GM19468 (cell line): ENCODE measurements around the gene SMIM41.

Experiments
- ATAC-seq: cut with Tn5 transposase; IDR thresholded peaks from one replicate; pipeline ENCODE4 v1.9.1; 2021; ENCODE audit warnings: mild to moderate bottlenecking, moderate library complexity, moderate number of reproducible peaks; ENCODE audit not compliant: unreplicated experiment; ENCODE audit errors: extremely low read depth

SMIM41 gene

DNA sequence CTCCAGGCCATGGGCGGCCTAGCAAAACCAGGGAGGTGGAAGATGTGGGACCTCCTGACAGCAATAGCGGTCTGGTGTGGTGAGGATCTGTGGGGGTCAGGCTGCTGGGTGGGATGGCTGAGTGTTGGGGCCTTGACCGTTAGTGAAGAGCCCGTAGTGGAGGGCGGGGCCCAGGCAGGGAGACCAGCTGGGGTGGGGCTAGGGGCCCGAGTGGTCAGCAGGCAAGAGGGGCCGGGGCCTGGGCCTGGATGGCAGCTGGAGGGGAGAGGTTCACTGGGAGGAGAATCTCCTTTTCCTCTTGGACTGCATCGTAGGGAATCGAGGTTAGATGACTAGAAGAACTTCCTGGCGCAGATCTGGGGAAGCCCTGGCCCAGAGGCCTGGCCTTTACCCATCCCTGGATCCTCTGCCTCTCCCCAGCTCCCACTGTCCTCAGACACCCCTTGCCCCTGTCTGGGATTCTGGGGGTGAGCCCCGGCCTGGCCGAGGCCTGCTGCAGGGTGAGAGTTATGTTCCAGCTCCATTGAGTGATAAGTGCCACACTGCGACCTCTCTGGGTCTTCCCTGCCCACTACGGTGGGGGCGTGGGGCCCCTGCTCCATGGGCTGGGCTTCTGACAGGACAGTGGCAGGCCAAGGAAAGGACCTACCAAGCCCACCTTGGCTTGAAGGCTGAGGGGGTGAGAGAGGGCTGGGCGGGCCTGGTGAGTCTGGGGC is 65.2 kb downstream of the SMIM41 start:
- no peak for ATAC-seq

DNA sequence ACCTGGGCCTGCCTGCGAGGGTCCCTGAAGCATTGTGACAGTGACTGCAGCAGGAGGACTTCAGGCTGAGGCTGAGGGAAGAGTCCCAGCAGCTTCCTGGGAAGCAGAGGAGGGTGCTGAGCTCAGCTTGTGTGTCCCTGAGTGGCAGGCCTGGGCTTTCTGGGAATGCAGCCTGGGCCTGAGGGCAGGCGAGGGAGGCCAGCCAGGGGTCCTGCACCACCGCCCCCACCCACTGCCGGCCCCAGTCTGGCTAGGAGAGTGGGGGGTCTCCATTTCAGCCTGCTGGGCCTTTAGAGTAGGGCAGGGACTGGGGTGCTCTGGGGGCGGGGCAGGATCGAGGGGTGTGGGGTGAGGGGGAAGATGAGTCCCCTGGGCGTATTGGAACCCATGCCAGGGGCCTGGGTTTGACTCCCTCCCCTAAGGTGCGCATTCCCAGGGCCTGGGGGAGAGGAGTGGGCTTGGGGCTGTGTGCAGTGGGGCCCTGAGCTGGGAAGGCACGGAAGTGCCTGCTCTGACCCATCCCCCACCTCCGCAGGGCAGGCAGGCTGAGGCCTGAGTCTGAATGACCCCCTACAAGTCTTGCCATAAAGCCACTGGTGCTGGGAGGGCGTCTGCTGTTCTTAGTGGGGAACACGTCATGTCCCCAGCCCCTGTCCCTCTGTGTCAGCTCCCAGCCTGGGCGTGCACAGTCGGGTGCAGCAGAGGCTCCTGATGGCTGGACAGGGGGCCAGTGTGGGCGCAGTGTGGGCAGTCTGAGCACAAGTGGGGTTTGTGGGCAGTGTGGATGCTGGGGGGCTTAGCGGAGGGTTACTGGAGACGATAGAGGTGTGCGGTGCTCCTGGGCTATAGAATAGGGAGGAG is 66.0 kb downstream of the SMIM41 start:
- no peak for ATAC-seq

DNA sequence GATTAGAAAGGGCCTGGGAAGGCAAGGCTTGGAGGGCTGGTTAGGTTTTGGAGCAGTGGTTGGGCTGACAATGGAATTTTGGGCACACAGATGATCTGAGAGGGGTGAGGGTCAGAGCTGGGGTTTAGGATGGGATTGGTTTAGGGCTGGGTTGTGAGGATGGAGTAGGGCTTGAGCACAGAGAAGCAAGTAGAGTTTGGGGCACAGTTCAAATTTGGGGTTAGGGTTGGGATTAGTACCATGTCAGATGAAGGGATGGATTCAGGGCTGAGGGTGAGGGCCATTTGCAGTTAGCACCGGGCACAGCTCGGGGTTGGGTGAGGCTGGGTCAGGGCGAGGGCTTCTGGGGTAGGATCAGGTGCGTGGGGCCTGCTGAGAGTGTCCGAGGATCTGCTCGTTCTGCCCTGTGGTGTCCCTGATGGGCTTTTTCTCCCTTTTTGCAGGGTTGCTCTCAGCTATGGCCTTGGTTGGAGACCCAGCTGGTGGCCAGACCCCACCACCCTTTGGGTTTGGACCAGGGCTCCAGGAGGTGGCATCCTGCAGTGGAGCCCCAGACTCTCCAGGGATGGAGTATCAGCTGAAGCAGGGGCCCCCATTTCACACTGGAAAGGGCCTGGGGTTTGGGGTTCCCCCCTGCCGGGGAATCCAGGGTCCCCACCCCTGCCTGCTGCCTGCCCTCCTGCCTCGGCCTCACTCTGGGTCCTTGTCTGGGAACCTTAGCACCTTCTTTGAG is 66.8 kb downstream of the SMIM41 start:
- no peak for ATAC-seq

DNA sequence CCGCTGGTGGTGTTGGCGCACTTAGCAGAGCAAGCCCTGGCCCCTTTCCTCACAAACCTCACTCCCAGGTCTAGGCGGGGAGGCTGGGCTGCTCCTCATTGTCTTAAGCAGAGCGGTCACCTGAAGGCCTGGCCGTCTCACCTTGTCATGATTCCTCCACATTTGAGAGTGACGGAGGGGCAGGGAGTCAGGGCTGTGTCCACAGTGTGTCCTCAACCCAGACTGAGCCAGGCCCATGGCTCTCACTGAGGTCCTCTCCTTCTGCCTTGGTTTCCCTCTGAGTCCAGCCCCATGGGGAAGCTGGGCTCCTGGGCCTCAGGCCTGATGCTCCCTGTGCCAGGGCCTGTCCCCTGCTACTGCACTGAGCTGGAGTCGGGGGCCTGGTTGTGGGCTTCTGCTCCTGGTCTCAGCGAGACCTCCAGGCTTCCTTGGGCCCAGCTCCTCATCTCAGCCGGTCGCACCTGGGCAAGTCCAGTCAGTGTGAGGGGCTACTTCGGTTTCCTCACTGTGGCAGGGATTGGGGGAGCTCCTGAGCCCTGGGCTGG is 67.4 kb downstream of the SMIM41 start:
- no peak for ATAC-seq

DNA sequence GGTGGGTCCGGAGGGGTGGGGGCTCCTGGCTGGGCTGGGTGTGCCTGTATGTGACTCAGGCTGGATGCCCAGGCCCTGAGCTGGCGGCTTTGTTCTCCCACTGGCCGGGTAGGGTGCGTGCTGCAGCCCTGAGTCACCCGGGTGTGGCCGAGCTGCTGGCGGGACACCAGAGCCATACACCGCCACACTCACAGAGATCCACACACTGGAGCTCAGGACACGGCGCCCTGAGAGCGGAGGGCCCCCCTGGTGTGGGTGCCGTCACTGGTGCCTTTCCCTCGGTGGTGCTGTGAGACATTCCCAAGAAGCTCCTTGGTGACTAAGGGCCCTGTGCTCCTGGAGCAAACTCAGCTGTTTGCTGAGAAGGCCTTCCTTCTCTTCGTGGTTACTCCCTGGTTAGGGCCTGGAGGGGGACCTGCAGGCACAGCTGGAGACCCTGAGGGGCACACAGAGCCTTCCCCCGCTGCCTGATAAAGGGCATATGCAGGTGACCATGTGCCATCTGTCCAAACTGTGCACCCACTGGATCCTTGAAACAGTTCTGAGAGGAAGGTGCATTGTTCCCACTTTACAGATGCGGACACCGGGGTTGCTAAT is 68.0 kb downstream of the SMIM41 start:
- ATAC-seq = no peak

DNA sequence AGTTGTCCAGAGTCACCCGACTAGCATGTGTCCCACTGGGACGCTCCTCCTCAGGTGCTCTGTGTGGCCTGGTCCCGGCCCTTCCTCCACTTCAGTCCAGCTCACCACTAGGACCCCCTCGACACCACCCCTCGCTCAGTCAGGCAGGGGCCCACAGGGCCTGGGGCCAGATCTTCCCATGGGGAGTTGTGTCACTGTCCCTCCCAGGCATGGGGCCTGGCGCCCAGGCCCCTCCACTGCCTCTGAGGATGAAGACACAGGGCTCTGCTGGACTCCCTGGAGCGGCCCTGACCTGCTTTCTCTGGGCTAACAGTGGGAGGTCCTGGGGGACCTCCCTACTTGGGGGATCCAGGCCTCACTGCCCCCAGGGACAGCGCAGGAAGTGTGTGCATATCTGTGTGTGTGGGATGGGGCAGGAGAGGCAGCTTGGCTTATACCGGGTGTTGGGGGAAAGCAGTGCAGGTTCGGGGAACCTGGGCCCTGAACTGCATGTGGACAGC is 68.5 kb downstream of the SMIM41 start:
- no peak for ATAC-seq

DNA sequence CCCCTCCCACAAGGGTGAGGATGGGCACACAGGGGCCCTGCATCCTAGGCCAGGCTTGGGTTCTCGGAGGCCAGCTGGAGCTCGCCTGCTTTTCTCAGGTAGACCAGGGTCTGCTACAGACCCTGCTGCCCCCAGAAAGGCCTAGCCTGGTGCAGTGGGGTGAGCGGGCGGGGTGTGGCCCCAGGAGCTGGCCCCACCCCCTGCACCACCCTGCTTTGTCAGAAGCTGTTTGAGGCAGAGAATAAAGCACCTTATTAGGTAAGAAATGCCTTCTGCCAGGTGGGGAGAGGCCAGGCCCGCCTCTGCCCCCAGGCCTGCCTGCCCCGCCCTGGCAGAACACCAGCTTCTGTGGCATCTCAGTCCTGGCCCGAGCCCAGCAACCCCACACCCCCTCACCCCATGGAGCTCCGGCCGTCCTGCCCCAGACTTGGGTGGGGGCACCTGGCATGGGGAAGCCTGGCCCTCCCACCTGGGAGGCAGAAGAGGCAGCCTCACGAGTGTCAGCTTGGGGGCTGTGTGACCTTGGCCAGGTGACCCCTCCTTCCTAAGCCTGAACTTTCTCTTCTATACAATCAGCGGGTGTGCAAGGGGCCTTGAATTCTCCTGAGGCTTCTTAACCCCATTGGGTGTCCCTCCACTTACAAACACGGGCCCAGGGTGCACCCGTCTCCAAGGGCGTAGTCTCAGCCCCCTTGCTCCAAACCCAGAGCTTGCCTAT is 69.1 kb downstream of the SMIM41 start:
- no peak for ATAC-seq

DNA sequence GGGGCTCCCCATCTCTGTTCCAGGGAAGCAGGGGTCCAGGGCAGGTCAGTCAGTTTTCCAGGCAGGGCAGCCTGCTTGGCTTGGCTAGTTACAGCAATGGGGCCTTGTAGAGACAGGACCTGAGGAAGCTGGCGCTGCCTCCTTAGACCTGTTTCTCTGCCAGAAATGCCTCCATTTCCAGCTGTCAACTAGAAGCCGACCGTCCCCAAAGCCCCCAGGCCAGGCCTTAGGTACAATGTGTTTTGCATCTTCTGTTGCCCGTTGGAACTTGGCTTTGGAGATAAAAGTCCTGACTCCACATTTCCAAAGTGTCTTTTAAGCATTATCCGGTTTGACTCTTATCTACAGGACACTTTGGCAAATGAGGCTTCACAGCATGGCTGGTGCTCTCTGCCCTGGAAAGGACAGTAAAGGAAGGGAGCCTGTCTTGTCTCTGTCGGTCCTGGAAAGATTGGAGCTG is 69.7 kb downstream of the SMIM41 start:
- ATAC-seq = no peak

DNA sequence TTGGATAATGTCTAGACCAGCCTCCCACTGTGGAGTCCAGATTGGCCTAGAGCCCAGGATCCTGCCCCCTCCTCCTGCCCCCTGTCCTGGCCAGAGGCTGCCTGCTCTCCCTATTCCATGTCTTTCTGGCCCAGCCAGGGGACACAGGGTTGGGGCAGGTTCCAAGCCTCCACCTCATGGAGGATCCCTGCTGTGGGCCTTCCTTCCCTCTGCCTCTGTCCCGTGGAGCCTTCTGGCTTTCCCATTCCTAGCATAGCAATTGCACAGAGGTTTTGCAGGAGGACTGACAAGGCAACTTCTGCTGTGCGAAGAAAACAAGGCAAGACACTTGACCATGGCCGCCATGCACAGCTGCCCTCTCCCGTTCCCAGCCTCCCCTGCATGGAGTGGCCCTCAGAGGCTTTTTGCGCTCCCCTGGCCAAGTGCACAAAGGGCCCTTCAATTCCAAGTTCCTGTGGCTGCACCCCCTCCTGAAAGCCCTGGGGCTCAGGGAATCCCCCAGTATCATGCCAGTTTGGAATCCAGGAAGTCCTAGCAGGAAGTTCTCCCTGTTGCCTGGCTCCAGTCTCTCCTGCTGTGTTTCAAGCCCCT is 70.2 kb downstream of the SMIM41 start:
- ATAC-seq = no peak

DNA sequence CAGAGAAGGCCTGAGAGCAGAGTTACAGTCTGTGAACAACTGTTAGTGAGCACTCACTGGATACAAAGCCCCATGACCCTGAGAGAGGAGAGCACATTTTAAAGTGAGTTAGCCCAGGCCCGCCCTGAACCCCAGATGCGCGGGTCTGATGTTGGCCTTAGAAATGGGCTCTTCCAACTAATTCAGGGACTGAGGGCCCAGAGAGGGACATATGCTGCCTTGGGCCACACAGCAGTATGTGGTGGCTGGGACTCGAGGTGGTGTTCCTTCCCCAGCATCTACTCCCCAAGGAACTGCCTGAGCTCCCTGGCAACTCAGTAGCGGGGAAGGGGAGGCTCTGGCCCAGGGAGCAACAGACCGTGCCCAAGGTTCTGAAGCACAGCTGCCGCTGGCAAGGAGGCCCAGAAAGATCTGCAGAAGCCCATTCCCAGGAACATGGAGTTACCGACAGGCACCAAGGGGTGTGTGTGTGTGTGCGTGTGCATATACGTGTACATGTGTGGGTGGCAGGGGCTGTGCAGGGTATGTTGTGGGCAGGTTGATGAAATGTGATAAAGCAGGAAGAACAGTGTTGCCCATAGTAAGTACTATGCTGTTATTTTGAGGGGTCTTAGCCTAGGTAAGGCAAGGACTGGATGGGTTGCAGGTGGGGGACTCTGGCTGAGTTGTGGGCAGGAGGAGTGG is 71.8 kb downstream of the SMIM41 start:
- ATAC-seq = no peak

DNA sequence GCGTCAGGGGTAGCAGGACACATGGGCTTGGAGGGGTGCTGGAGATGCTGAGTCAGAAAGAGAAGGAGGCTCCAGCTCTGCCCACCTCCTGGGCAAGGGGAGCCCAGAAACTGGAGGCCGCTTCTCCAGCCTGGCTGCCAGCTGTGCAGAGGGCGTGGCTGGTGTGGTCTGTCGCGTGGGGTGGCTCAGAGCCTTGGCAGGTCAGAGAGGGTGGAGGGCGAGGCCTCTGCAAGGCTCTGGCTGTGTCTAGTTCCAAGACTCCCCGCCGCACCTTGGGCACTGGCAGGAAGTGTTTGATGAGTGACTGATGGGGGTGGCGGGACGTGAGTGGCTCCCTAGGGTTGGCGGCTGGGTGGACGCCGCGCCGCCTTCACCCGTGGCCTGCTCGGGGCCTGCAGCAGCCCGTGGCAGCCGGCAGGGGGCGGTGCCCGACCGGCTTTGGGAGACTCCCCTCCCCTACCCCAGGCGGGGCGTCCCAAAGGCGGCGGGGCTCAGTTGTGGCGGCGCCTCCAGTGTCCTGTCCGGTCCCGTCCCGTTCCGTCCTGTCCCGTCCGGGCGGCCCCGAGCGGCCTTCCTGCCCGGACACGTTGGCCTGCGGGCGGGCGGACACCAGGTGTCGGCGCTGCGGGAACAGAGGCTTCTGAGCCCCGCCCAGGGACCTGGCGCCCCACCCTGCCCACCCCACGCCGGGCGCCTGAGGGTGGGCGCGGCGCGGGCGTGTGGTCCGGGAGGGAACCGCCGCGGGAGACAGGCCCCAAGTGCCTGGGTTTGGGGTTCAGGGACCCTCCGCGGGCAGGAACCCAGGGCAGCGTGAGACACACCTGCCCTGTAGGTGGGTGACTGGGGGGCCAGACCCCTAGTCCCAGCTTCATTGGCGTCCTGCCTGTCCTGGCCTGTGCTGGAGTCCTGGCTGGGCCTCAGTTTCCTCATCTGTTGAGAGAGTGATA is 72.6 kb downstream of the SMIM41 start:
- no peak for ATAC-seq

DNA sequence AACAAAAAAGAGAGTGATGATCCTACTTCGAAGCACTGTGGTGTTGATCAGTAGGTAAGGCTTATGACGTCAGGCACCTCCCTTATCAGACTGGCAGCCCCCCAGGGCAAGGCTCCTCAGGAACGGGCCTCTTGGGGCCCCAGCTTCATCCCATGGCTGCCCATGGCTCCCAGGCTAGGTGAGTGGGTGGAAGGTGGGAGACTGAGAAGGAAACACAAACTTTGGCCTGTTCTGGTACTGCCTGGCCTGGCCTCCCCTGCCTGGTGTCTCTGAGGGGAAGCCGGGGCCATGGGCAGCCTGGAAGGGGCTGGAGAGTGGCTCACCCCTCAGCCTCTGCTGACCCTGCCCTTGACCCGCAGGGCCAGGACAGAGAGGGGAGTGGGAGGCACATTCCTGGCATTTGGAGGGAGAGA is 73.4 kb downstream of the SMIM41 start:
- no peak for ATAC-seq

DNA sequence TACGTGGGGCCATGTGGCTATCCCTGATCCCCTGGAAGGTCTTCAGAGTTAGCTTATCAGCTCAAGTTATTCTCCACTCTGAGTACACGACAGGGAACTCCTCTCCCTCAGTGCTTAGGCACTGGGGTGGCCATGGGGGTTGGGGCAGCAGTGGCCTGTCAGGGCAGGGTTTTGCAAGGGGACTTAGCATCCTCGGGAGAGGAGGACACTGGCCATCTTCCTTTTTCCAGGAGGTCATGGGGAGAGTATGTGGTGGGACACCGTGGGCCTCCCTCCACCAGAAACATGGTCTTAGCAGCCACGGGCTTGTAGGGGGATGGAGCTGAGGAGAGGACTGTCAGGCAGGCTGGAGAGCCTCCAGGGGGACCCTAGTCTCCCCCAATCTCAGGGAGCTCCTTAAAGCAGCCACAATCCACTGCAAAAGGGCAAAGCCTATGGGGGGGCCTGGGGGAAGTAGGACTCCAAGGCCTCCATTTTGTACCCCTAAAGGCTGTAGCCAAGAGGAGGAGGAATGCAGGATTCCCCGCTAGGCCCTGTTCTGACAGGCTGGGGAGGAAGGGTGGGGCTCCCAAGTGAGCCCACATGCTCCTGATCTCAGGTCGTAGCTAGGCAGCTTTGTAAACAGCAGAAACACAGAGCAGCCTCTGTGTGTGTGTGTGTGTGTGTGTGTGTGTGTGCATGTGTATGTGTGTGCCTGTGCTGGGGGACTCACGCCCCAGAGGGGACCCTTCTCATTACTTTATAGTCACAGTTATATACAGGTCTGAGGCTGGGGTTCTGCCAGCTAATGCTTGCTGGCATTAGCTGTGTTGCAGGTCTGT is 75.8 kb downstream of the SMIM41 start:
- no peak for ATAC-seq

DNA sequence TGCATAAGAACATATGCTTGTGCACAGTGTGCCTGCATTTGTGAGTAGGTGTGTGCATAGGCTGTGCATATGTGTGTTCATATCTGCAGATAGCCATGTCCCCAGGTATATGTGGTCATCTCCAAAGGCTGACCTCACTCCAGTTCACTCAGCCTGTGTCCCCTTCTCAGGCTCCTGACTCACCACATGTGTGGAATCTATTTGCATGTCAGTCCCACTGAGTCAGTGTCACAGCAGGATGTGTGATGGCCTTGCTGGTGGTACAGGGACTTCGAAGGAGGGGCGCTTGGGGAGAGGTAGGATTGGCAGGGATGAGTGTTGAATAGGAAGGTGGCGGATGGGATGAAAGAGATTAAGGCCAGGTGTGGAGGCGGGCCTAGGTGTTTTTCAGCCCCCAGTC is 76.8 kb downstream of the SMIM41 start:
- no peak for ATAC-seq

DNA sequence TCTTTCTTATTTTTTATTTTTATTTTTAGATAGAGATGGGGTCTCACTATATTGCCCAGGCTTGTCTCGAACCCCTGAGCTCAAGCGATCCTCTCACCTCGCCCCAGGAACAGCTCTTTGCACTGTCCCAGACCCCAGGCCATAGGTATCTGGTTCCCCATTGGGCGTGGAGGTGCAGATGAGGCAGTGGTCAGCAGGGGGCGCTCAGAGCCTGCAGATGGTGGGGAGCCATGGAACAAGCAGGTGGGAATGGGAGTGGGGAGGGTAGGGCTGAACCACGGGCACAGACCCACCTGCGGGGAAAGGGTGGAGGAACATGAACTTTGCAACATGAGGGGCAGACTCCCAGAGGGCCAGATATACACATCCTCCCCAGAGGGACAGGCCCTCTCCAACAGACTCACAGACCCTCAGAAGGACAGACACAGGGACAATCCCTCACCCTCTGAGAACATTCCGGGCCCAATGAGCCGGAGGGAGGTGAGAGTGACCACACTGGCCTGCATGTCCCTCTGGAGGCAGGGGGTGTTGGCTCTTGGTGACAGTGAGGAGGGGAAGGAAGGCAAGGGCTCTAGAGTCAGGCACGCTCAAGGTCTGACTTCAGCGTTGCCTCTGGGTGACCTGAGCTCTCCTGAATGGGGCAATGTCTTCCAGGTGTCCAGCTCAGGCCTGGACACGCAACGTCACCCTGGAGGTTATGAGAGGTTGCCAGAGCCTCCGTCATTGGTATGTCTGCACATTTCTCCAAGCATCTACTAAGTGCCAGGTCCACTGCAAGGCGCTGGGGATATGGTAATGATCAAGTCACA is 77.5 kb downstream of the SMIM41 start:
- no peak for ATAC-seq
